H1 (cell line): ENCODE data around the gene LRRC14B. TPM values are rescaled to one million over a fixed set of nuclear protein-coding genes. Genes with fewer than 3 reads are reported as not detected.

Experiments used
- CTCF ChIA-PET: fragments of 300-600 bp; sonication (Branson Sonifier 250); formaldehyde crosslinking; loops from one replicate; lab custom pipeline; 2021; ENCODE audit not compliant: partially characterized antibody; lab: Charles Lee
- POLR2A ChIA-PET: fragments of 300-600 bp; sonication (Branson Sonifier 250); formaldehyde crosslinking; loops from one replicate; lab custom pipeline; 2021; ENCODE audit warnings: inconsistent platforms; ENCODE audit not compliant: partially characterized antibody; lab: Charles Lee
- DNase-seq, 2 experiments: peaks; one replicate each; pipeline versions ENCODE4 v3.0.0 to v3.0.0-alpha.2; 2010 to 2022; ENCODE audit warnings: low spot score in 2 of 2, low read depth in 1 of 2, mixed read lengths in 1 of 2
- FAIRE-seq: peaks from 2 replicates; lab custom pipeline; 2011; peaks lifted over from hg19 to GRCh38; lab: Jason Lieb, UNC
- H2AFZ ChIP-seq: 2 replicates; pipeline ENCODE4 v1.8.1; 2012; ENCODE audit warnings: low read length, inconsistent platforms
- H2AK5ac ChIP-seq: 2 replicates; pipeline ENCODE4 v1.6.1; 2013; ENCODE audit warnings: low read depth, low read length
- H2BK120ac ChIP-seq: replicated peaks from 2 replicates; pipeline ENCODE3; 2013; ENCODE audit warnings: low read depth, low read length, inconsistent platforms
- H2BK12ac ChIP-seq: 2 replicates; pipeline ENCODE4 v1.6.1; 2013; ENCODE audit warnings: low read depth, low read length
- H2BK15ac ChIP-seq: 2 replicates; pipeline ENCODE4 v1.6.1; 2013; ENCODE audit warnings: low read length
- H2BK20ac ChIP-seq: 2 replicates; pipeline ENCODE4 v1.6.1; 2013; ENCODE audit warnings: low read length
- H2BK5ac ChIP-seq: 2 replicates; pipeline ENCODE4 v1.6.1; 2013; ENCODE audit warnings: low read depth, low read length
- H3K14ac ChIP-seq: 2 replicates; pipeline ENCODE4 v1.6.1; 2013; ENCODE audit warnings: inconsistent platforms; ENCODE audit not compliant: insufficient read length
- H3K18ac ChIP-seq: 2 replicates; pipeline ENCODE4 v1.6.1; 2013; ENCODE audit warnings: low read length; ENCODE audit errors: extremely low read depth
- H3K23ac ChIP-seq: 2 replicates; pipeline ENCODE4 v1.6.1; 2013; ENCODE audit warnings: inconsistent platforms; ENCODE audit not compliant: insufficient read length
- H3K23me2 ChIP-seq: 2 replicates; pipeline ENCODE4 v1.6.1; 2013; ENCODE audit warnings: low read depth, low read length
- H3K27ac ChIP-seq: 2 replicates; pipeline ENCODE4 v1.6.1; 2011; ENCODE audit warnings: low read depth, low read length, inconsistent platforms
- H3K27me3 ChIP-seq, 4 experiments: replicated peaks in 1 of 4; 1 replicate in 1 of 4; 2 replicates in 3 of 4; pipeline versions ENCODE4 v1.6.1 to v1.8.1; 2011 to 2013; ENCODE audit warnings: low read length in 3 of 4, mild to moderate bottlenecking in 3 of 4, inconsistent platforms in 2 of 4, mixed read lengths in 2 of 4, moderate library complexity in 1 of 4; ENCODE audit not compliant: control insufficient read depth in 3 of 4, insufficient read depth in 3 of 4; ENCODE audit errors: extremely low read depth in 1 of 4
- H3K36me3 ChIP-seq, 4 experiments: 2 replicates each; pipeline versions ENCODE4 v1.6.1 to v1.8.1; 2011 to 2013; ENCODE audit warnings: mild to moderate bottlenecking in 4 of 4, low read length in 3 of 4, moderate library complexity in 2 of 4, control low read depth in 1 of 4, inconsistent platforms in 1 of 4; ENCODE audit not compliant: insufficient read depth in 4 of 4, control insufficient read depth in 2 of 4
- H3K4ac ChIP-seq: replicated peaks from 2 replicates; pipeline ENCODE3; 2013; ENCODE audit warnings: low read length, low read depth, mixed read lengths, inconsistent platforms; ENCODE audit not compliant: insufficient read length
- H3K4me1 ChIP-seq, 4 experiments: replicated peaks in 1 of 4; 1 replicate in 1 of 4; 2 replicates in 3 of 4; pipeline versions ENCODE4 v1.6.1 to v1.8.1; 2011 to 2013; ENCODE audit warnings: low read length in 3 of 4, inconsistent platforms in 2 of 4, mixed read lengths in 1 of 4; ENCODE audit not compliant: insufficient read depth in 4 of 4, control insufficient read depth in 3 of 4
- H3K4me2 ChIP-seq, 2 experiments: 2 replicates each; pipeline versions ENCODE4 v1.6.1 to v1.8.1; 2011 to 2013; ENCODE audit warnings: low read depth in 2 of 2, low read length in 2 of 2, control low read depth in 1 of 2, inconsistent platforms in 1 of 2, mild to moderate bottlenecking in 1 of 2; ENCODE audit not compliant: insufficient read depth in 1 of 2
- H3K4me3 ChIP-seq, 4 experiments: fragments of 200-600, 300-600 bp in 1 of 4; sonication (generic), shearing (Covaris generic), sonication (Bioruptor Twin) in 1 of 4; 2 replicates each; pipeline versions ENCODE4 v1.5.1 to v1.8.1; 2011 to 2016; ENCODE audit warnings: low read length in 4 of 4, low read depth in 3 of 4, control low read depth in 2 of 4, inconsistent platforms in 2 of 4, mild to moderate bottlenecking in 2 of 4, mixed read lengths in 1 of 4, moderate library complexity in 1 of 4; ENCODE audit not compliant: insufficient read depth in 2 of 4; ENCODE audit errors: extremely low read depth in 1 of 4
- H3K56ac ChIP-seq: replicated peaks from 2 replicates; pipeline ENCODE3; 2013; ENCODE audit warnings: low read depth, mild to moderate bottlenecking, mixed read lengths, low read length, inconsistent platforms; ENCODE audit not compliant: insufficient read length
- H3K79me1 ChIP-seq: 2 replicates; pipeline ENCODE4 v1.6.1; 2013; ENCODE audit warnings: low read depth, low read length, control low read depth
- H3K79me2 ChIP-seq, 2 experiments: 2 replicates each; pipeline versions ENCODE4 v1.6.1 to v1.8.1; 2012 to 2013; ENCODE audit warnings: low read length in 2 of 2, mild to moderate bottlenecking in 2 of 2, inconsistent platforms in 1 of 2; ENCODE audit not compliant: insufficient read depth in 2 of 2, control insufficient read depth in 1 of 2
- H3K9ac ChIP-seq, 4 experiments: replicated peaks in 1 of 4; 1 replicate in 1 of 4; 2 replicates in 3 of 4; pipeline versions ENCODE4 v1.6.1 to v1.8.1; 2011 to 2013; ENCODE audit warnings: low read depth in 3 of 4, low read length in 3 of 4, control low read depth in 2 of 4, mild to moderate bottlenecking in 2 of 4, moderate library complexity in 2 of 4, inconsistent platforms in 1 of 4; ENCODE audit errors: extremely low read depth in 1 of 4
- H3K9me3 ChIP-seq, 2 experiments: 2 replicates each; pipeline versions ENCODE4 v1.6.1 to v1.8.1; 2012 to 2013; ENCODE audit warnings: mild to moderate bottlenecking in 2 of 2, moderate library complexity in 2 of 2, control low read depth in 1 of 2, inconsistent platforms in 1 of 2, low read depth in 1 of 2, low read length in 1 of 2, mixed read lengths in 1 of 2; ENCODE audit not compliant: insufficient read depth in 2 of 2
- H4K20me1 ChIP-seq, 2 experiments: replicated peaks in 1 of 2; 2 replicates each; pipeline versions ENCODE3 to v1.8.1; 2011 to 2013; ENCODE audit warnings: inconsistent platforms in 2 of 2, low read length in 2 of 2, mild to moderate bottlenecking in 1 of 2; ENCODE audit not compliant: insufficient read depth in 2 of 2, control insufficient read depth in 1 of 2
- H4K5ac ChIP-seq: 2 replicates; pipeline ENCODE4 v1.6.1; 2013; ENCODE audit warnings: low read length, low read depth, mixed read lengths, inconsistent platforms; ENCODE audit not compliant: insufficient read length
- H4K8ac ChIP-seq: 2 replicates; pipeline ENCODE4 v1.8.0; 2013; ENCODE audit warnings: mild to moderate bottlenecking, moderate library complexity, low read length, inconsistent platforms; ENCODE audit not compliant: insufficient read depth; ENCODE audit errors: extremely low read depth
- H4K91ac ChIP-seq: replicated peaks from 2 replicates; pipeline ENCODE3; 2013; ENCODE audit warnings: low read length, mixed read lengths, inconsistent platforms; ENCODE audit not compliant: insufficient read length
- EZH2 ChIP-seq: fragments of 200-600 bp; sonication (generic); IDR thresholded peaks from 2 replicates; pipeline ENCODE4 v1.7.1; 2012; ENCODE audit warnings: low read depth, mild to moderate bottlenecking, moderate library complexity, low read length, inconsistent platforms; ENCODE audit not compliant: severe bottlenecking
- HDAC2 ChIP-seq, 2 experiments: fragments of 300-600 bp in 1 of 2; sonication (generic) in 1 of 2; IDR thresholded peaks; 2 replicates each; pipeline ENCODE4 v1.6.1; 2011 to 2012; ENCODE audit warnings: low read depth in 2 of 2, low read length in 2 of 2, mild to moderate bottlenecking in 2 of 2, moderate library complexity in 2 of 2, borderline replicate concordance in 1 of 2, inconsistent platforms in 1 of 2
- KDM4A ChIP-seq: IDR thresholded peaks from one replicate; pipeline ENCODE4 v1.7.1; 2012; ENCODE audit warnings: low read depth, mild to moderate bottlenecking, moderate library complexity, low read length, inconsistent platforms; ENCODE audit not compliant: severe bottlenecking
- KDM5A ChIP-seq: fragments of 200-600 bp; IDR thresholded peaks from 2 replicates; pipeline ENCODE4 v1.7.1; 2012; ENCODE audit warnings: mild to moderate bottlenecking, low read length, inconsistent platforms, mixed read lengths
- RFX5 ChIP-seq: IDR thresholded peaks from 2 replicates; pipeline ENCODE4 v1.6.1; 2011; ENCODE audit warnings: low read depth, low read length, improper control_type of control experiment, borderline replicate concordance
- SP2 ChIP-seq: IDR thresholded peaks from 2 replicates; pipeline ENCODE4 v1.6.1; 2012; ENCODE audit warnings: mild to moderate bottlenecking, low read length, inconsistent platforms
- TAF1 ChIP-seq: IDR thresholded peaks from 2 replicates; pipeline ENCODE4 v1.6.1; 2011; ENCODE audit warnings: mild to moderate bottlenecking, low read depth, low read length
- TCF12 ChIP-seq: IDR thresholded peaks from 2 replicates; pipeline ENCODE4 v1.6.1; 2011; ENCODE audit warnings: low read depth, mild to moderate bottlenecking, low read length
- WGBS, 2 experiments: shearing (Covaris generic) in 1 of 2; methylation state at CpG; one replicate each; pipeline versions ENCODE4 v1.1.6 to v1.1.7; 2013 to 2015; ENCODE audit warnings: low lambda C conversion rate in 2 of 2, mixed read lengths in 2 of 2, inconsistent platforms in 1 of 2, low coverage in 1 of 2, missing lambda C conversion rate in 1 of 2; ENCODE audit not compliant: insufficient replicate concordance in 2 of 2, insufficient coverage in 1 of 2, insufficient read length in 1 of 2; ENCODE audit errors: extremely low coverage in 1 of 2, missing lambda C conversion rate in 1 of 2; 5-methylcytosine and 5-hydroxymethylcytosine counted together
- polyA plus RNA-seq, 7 experiments: library from polyadenylated mRNA; depleted of rRNA in 3 of 7; stranded (reverse) in 5 of 7; unstranded in 2 of 7; fragments of >200 nt in 5 of 7; fragments of 200-250 nt in 2 of 7; gene quantifications; 1 replicate in 5 of 7; 2 replicates in 1 of 7; 4 replicates in 1 of 7; pipeline versions ENCODE4 v1.2.1 to v1.2.3, GENCODE V29; 2011 to 2013; ENCODE audit warnings: missing spikeins in 2 of 7, mixed read lengths in 2 of 7
- total RNA-seq: library from RNA; stranded (reverse); fragmentation: NEBNext Ultra II Directional; extraction: Animal tissue kit (Norgen Biotek cat#: 25700); gene quantifications from 2 replicates; pipeline ENCODE4 v1.2.1, GENCODE V29; 2021
- TF ChIP-seq, protein P1 (sequence below), 3 experiments: IDR thresholded peaks; 1 replicate in 2 of 3; 2 replicates in 1 of 3; pipeline versions ENCODE4 v1.5.1 to v1.6.1; 2011; ENCODE audit warnings: low read length in 3 of 3, mild to moderate bottlenecking in 3 of 3, inconsistent platforms in 2 of 3, low read depth in 1 of 3, moderate library complexity in 1 of 3; ENCODE audit not compliant: insufficient read depth in 1 of 3; ENCODE audit errors: control extremely low read depth in 1 of 3
- TF ChIP-seq, protein P2 (sequence below): IDR thresholded peaks from 2 replicates; pipeline ENCODE4 v1.6.1; 2011; ENCODE audit warnings: low read depth, mild to moderate bottlenecking, low read length; ENCODE audit not compliant: insufficient read depth

Gene LRRC14B
- total and polyA plus RNA-seq, 2 of the 8 experiments (the other 6 are each of a cell fraction or from before 2014, with no cell fraction given): not detected

DNA sequence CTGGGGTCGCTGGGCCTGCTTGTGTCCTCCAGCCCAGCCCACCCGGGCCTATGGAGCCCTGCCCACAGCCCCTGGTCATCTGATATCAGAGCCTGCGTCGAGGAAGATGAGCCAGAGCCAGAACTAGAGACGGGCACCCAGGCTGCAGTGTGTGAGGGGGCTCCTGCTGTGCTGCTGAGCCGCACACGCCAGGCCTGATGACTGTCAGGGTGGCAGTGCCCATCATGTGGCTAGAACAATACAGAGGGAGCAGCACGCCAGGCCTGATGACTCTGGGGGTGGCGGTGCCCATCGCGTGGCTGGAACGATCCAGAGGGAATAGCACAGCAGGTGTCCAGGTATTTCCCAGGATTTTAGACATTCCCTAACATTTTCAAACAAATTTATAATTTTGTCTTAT, 9.2 kb upstream of the LRRC14B start:
- FAIRE-seq: no peak
- CTCF ChIA-PET: no interaction called here
- TF ChIP-seq EZH2 (no peak), KDM5A (no peak), HDAC2 (IDR thresholded peaks at IDR 0.05; ENCODE audit: borderline replicate concordance in 1 of 2, low read depth in 2 of 2, low read length in 2 of 2) (no peak), TCF12 (no peak), KDM4A (no peak), RFX5 (no peak), TAF1 (no peak), SP2 (no peak)
- TF ChIP-seq, protein P1, sequence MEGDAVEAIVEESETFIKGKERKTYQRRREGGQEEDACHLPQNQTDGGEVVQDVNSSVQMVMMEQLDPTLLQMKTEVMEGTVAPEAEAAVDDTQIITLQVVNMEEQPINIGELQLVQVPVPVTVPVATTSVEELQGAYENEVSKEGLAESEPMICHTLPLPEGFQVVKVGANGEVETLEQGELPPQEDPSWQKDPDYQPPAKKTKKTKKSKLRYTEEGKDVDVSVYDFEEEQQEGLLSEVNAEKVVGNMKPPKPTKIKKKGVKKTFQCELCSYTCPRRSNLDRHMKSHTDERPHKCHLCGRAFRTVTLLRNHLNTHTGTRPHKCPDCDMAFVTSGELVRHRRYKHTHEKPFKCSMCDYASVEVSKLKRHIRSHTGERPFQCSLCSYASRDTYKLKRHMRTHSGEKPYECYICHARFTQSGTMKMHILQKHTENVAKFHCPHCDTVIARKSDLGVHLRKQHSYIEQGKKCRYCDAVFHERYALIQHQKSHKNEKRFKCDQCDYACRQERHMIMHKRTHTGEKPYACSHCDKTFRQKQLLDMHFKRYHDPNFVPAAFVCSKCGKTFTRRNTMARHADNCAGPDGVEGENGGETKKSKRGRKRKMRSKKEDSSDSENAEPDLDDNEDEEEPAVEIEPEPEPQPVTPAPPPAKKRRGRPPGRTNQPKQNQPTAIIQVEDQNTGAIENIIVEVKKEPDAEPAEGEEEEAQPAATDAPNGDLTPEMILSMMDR (IDR thresholded peaks at IDR 0.05; ENCODE audit: control extremely low read depth in 1 of 3, insufficient read depth in 1 of 3, low read depth in 1 of 3, low read length in 3 of 3): no peak
- TF ChIP-seq, protein P2, sequence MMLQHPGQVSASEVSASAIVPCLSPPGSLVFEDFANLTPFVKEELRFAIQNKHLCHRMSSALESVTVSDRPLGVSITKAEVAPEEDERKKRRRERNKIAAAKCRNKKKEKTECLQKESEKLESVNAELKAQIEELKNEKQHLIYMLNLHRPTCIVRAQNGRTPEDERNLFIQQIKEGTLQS: no peak

More for the DNA sequence above, 9.2 kb upstream of the LRRC14B start:
- H3K4ac ChIP-seq: no peak overlapping the region
- no peak overlapping the region for H2BK15ac ChIP-seq
- H3K23me2 ChIP-seq: no peaks in the 10 kb centered on the region
- H3K4me2 ChIP-seq: no peak overlapping the region
- no peak overlapping the region for H3K23ac ChIP-seq
- no peak for DNase-seq
- H3K18ac ChIP-seq: no peak overlapping the region
- H2AK5ac ChIP-seq: no peak overlapping the region
- H3K79me1 ChIP-seq: no peaks in the 10 kb centered on the region
- H4K91ac ChIP-seq: no peak overlapping the region
- peaks cover 0 to 3% of the 10 kb centered on the region in 2 experiments for H4K20me1 ChIP-seq
- H3K79me2 ChIP-seq: no peaks in the 10 kb centered on the region
- peaks cover 9 to 29% (median 13%) of the 10 kb centered on the region in 4 experiments; a peak in 6 of 8 replicates for H3K36me3 ChIP-seq
- no peak overlapping the region for H3K9ac ChIP-seq
- no peak overlapping the region for H4K8ac ChIP-seq
- WGBS, 2 experiments: 97% methylated on average over 10 of the region's 12 CpGs; no CpG with 5 or more reads in 1 of the 2 experiments
- no peak overlapping the region for H3K56ac ChIP-seq
- no peak overlapping the region for H4K5ac ChIP-seq
- H3K14ac ChIP-seq: no peak overlapping the region
- H3K4me3 ChIP-seq: no peak overlapping the region
- H3K9me3 ChIP-seq: no peaks in the 10 kb centered on the region
- H2BK120ac ChIP-seq: no peak overlapping the region
- no peaks in the 10 kb centered on the region for H3K4me1 ChIP-seq
- no peak overlapping the region; the same call in 1 of the 2 replicates for H2BK5ac ChIP-seq
- no peak overlapping the region for H3K27ac ChIP-seq
- no peaks in the 10 kb centered on the region for H3K27me3 ChIP-seq
- H2BK20ac ChIP-seq: no peak overlapping the region
- POLR2A ChIA-PET: no interaction called here
- H2AFZ ChIP-seq: no peak overlapping the region
- H2BK12ac ChIP-seq: no peak overlapping the region
